IMR-90 (cell line): ENCODE data around the gene SRPRB. TPM values are rescaled to one million over a fixed set of nuclear protein-coding genes. Genes with fewer than 3 reads are reported as not detected.

Experiments
- ATAC-seq: fragments of 200-7000 bp; cut with Tn5 transposase; 2 replicates; pipeline ENCODE4 v1.9.1; 2020; ENCODE audit warnings: low read depth, mild to moderate bottlenecking, moderate library complexity
- BruUV-seq: library from RNA; stranded (reverse); fragments of 400-500 nt; replicated peaks from 2 replicates; lab custom pipeline; 2021; lab: Mats Ljungman, UMichigan
- CTCF ChIA-PET: fragments of 300-600 bp; formaldehyde crosslinking; extraction: SDS; loops from one replicate; lab custom pipeline; 2021; ENCODE audit warnings: antibody characterized with exemption; lab: Yijun Ruan, JAX
- POLR2A ChIA-PET: fragments of 300-600 bp; sonication (Branson Sonifier 250); formaldehyde crosslinking; loops from one replicate; lab custom pipeline; 2022; ENCODE audit warnings: antibody characterized with exemption; ENCODE audit not compliant: unreplicated experiment; lab: Charles Lee
- DNase-seq: peaks from one replicate; pipeline ENCODE4 v3.0.0; 2013
- H2AFZ ChIP-seq: replicated peaks from 2 replicates; pipeline ENCODE3; 2013; ENCODE audit warnings: low read length, mild to moderate bottlenecking; ENCODE audit not compliant: poor library complexity
- H2AK5ac ChIP-seq: 2 replicates; pipeline ENCODE4 v1.6.1; 2013; ENCODE audit warnings: low read depth, low read length, inconsistent platforms
- H2AK9ac ChIP-seq: replicated peaks from 2 replicates; pipeline ENCODE3; 2013; ENCODE audit warnings: mild to moderate bottlenecking, low read depth, low read length, moderate library complexity; ENCODE audit not compliant: poor library complexity
- H2BK120ac ChIP-seq: 2 replicates; pipeline ENCODE4 v1.6.1; 2013; ENCODE audit warnings: low read depth, low read length, inconsistent platforms
- H2BK15ac ChIP-seq: 3 replicates; pipeline ENCODE4 v1.6.1; 2013; ENCODE audit warnings: low read depth, low read length, inconsistent platforms
- H2BK20ac ChIP-seq: 2 replicates; pipeline ENCODE4 v1.6.1; 2013; ENCODE audit warnings: low read depth, mild to moderate bottlenecking, inconsistent platforms, low read length, moderate library complexity
- H2BK5ac ChIP-seq: 2 replicates; pipeline ENCODE4 v1.6.1; 2013; ENCODE audit warnings: mild to moderate bottlenecking, low read depth, low read length, inconsistent platforms; ENCODE audit not compliant: poor library complexity, severe bottlenecking
- H3K14ac ChIP-seq: replicated peaks from 2 replicates; pipeline ENCODE4 v1.6.1; 2013; ENCODE audit warnings: low read depth, low read length, inconsistent platforms
- H3K18ac ChIP-seq: 2 replicates; pipeline ENCODE4 v1.6.1; 2013; ENCODE audit warnings: low read depth, low read length, control low read depth
- H3K23ac ChIP-seq: 2 replicates; pipeline ENCODE4 v1.6.1; 2013; ENCODE audit warnings: low read depth, low read length, inconsistent platforms
- H3K27ac ChIP-seq: 2 replicates; pipeline ENCODE4 v1.5.1; 2013; ENCODE audit warnings: mild to moderate bottlenecking, control low read depth, low read length; ENCODE audit not compliant: insufficient read depth
- H3K27me3 ChIP-seq: 2 replicates; pipeline ENCODE4 v1.6.1; 2013; ENCODE audit warnings: low read length; ENCODE audit not compliant: control insufficient read depth, insufficient read depth
- H3K36me3 ChIP-seq: 2 replicates; pipeline ENCODE4 v1.6.1; 2013; ENCODE audit warnings: low read length, mixed read lengths; ENCODE audit not compliant: control insufficient read depth, insufficient read depth
- H3K4ac ChIP-seq: 2 replicates; pipeline ENCODE4 v1.6.1; 2013; ENCODE audit warnings: low read depth, low read length, inconsistent platforms
- H3K4me1 ChIP-seq: 2 replicates; pipeline ENCODE4 v1.6.1; 2013; ENCODE audit warnings: low read length, mixed read lengths; ENCODE audit not compliant: control insufficient read depth, insufficient read depth
- H3K4me2 ChIP-seq: 2 replicates; pipeline ENCODE4 v1.6.1; 2013; ENCODE audit warnings: low read depth, mild to moderate bottlenecking, control low read depth, low read length, moderate library complexity
- H3K4me3 ChIP-seq: 2 replicates; pipeline ENCODE4 v1.5.1; 2013; ENCODE audit warnings: low read depth, mild to moderate bottlenecking, control low read depth, low read length, moderate library complexity; ENCODE audit not compliant: insufficient read depth
- H3K56ac ChIP-seq: 2 replicates; pipeline ENCODE4 v1.6.1; 2013; ENCODE audit warnings: low read length, inconsistent platforms; ENCODE audit not compliant: insufficient read depth; ENCODE audit errors: extremely low read depth
- H3K79me1 ChIP-seq, 2 experiments: 2 replicates each; pipeline ENCODE4 v1.6.1; 2013; ENCODE audit warnings: low read length in 2 of 2, inconsistent platforms in 1 of 2, low read depth in 1 of 2
- H3K9ac ChIP-seq: 2 replicates; pipeline ENCODE4 v1.6.1; 2013; ENCODE audit warnings: low read depth, low read length, control low read depth
- H3K9me1 ChIP-seq: 2 replicates; pipeline ENCODE4 v1.6.1; 2013; ENCODE audit warnings: low read length, inconsistent platforms; ENCODE audit not compliant: insufficient read depth
- H3K9me3 ChIP-seq: 2 replicates; pipeline ENCODE4 v1.6.1; 2013; ENCODE audit warnings: low read length; ENCODE audit not compliant: control insufficient read depth, insufficient read depth
- H4K20me1 ChIP-seq: 2 replicates; pipeline ENCODE4 v1.6.1; 2013; ENCODE audit warnings: low read length, inconsistent platforms; ENCODE audit not compliant: insufficient read depth
- H4K5ac ChIP-seq: 2 replicates; pipeline ENCODE4 v1.6.1; 2013; ENCODE audit warnings: mild to moderate bottlenecking, low read depth, low read length, control low read depth
- H4K8ac ChIP-seq, 2 experiments: 2 replicates each; pipeline ENCODE4 v1.6.1; 2013; ENCODE audit warnings: low read depth in 2 of 2, low read length in 2 of 2, control low read depth in 1 of 2, inconsistent platforms in 1 of 2
- H4K91ac ChIP-seq: 2 replicates; pipeline ENCODE4 v1.6.1; 2013; ENCODE audit warnings: low read depth, low read length, inconsistent platforms; ENCODE audit not compliant: insufficient read depth
- BHLHE40 ChIP-seq: fragments of 150-350 bp; IDR thresholded peaks from 2 replicates; pipeline ENCODE4 v1.6.1; 2016; ENCODE audit warnings: mild to moderate bottlenecking, low read depth, low read length
- WGBS, 2 experiments: methylation state at CpG; one replicate each; pipeline versions ENCODE4 v1.1.5 to v1.1.7; 2013; ENCODE audit warnings: missing lambda C conversion rate in 2 of 2; ENCODE audit not compliant: insufficient read length in 1 of 2; ENCODE audit errors: extremely low coverage in 2 of 2; 5-methylcytosine and 5-hydroxymethylcytosine counted together
- dilution Hi-C: fragments of 300-500 bp; cut with HindIII; formaldehyde crosslinking; loops from one replicate; pipeline ENCODE4 v1.14.3; 2018; ENCODE audit warnings: low sequenced_read_pairs; ENCODE audit not compliant: unreplicated experiment
- in situ Hi-C: fragments of 300-500 bp; cut with MboI; formaldehyde crosslinking; loops from 3 replicates; pipeline ENCODE4 v1.14.3; 2019; ENCODE audit warnings: low sequenced_read_pairs, inconsistent platforms, mixed read lengths
- intact Hi-C: fragments of 100-400 bp; cut with micrococcal nuclease; formaldehyde crosslinking; loops from 2 replicates; pipeline ENCODE4 v1.10.0; 2022
- polyA plus RNA-seq, 3 experiments: library from polyadenylated mRNA; depleted of rRNA; stranded (reverse); fragments of >200 nt; gene quantifications; 2 replicates each; pipeline ENCODE4 v1.2.3, GENCODE V29; 2012; ENCODE audit warnings: low replicate concordance in 1 of 3
- total RNA-seq: library from RNA; depleted of rRNA; stranded (reverse); fragments of >200 nt; gene quantifications from 2 replicates; pipeline ENCODE4 v1.2.3, GENCODE V29; 2012
- TF ChIP-seq, protein P1 (sequence below): fragments of 150-350 bp; IDR thresholded peaks from 2 replicates; pipeline ENCODE4 v1.6.1; 2017; ENCODE audit warnings: mild to moderate bottlenecking, antibody characterized with exemption, low read length, low read depth

The SRPRB gene
- total and polyA plus RNA-seq, 2 of the 4 experiments (the other 2 are of a cell fraction) = 28.8 to 131 TPM

DNA sequence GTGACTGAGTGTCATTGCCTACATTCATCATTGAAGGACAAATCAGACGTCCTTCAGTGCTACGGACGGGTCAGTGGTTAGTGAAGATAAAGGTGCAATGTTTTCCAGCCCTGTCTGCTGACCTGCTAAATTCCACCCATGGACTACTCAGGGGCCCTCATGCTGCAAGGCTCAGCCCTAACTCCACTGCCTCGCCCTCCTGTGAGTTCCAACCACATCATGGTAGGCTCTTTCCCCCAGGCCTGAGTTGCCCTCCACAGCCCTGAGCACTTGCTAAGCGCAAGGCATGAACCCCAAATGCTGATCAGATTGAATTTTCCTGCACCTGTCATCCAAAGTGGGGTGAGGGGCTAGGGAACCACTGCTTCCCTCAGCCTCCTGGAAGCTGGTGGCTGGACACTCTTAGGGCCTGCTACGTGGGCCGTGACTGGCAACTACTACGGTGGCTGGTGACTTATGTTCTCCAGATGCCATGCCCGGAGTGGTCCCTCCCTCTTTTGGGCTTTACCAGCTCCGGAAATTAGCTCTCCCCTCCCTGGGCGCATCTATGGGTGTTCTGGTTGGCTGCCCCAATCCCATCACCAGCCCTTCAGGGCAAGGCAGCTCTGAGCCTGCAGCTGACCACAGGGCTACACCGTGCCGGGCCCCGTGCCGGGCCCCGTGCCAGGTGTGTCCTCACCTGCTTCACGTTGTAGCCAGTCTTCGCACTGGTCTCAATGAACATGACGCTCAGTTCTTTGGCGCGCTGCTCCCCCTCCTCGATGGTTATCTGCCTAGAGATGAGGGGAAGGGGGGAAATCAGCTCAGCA lies 32.1 kb downstream of the SRPRB start:
- no peak overlapping the region for H3K18ac ChIP-seq
- no peaks in the 10 kb centered on the region for H3K79me1 ChIP-seq
- H2AK5ac ChIP-seq = no peak overlapping the region
- ChIA-PET CTCF (no interaction called here), POLR2A (no interaction called here)
- no TSS peak for BruUV-seq
- H2AK9ac ChIP-seq = no peak overlapping the region
- no peaks in the 10 kb centered on the region; the same call in 1 of the 2 replicates for H4K20me1 ChIP-seq
- no peaks in the 10 kb centered on the region for H3K9me3 ChIP-seq
- no peak overlapping the region for H4K8ac ChIP-seq
- dilution Hi-C loops (no loop called here), intact Hi-C loops (no loop called here), in situ Hi-C loops (no loop called here)
- no peak overlapping the region for H3K27ac ChIP-seq
- H3K23ac ChIP-seq = no peak overlapping the region
- no peak overlapping the region for H3K4me3 ChIP-seq
- peaks cover 4% of the 10 kb centered on the region; the same call in 1 of the 2 replicates for H3K27me3 ChIP-seq
- H3K4me2 ChIP-seq = no peak overlapping the region
- 90% methylated on average over 7 of the region's 22 CpGs; no CpG with 5 or more reads in 1 of the 2 experiments for WGBS, 2 experiments
- no peak overlapping the region for H2BK20ac ChIP-seq
- H2BK5ac ChIP-seq = no peak overlapping the region
- no peak overlapping the region for H2BK15ac ChIP-seq
- H3K14ac ChIP-seq = no peak overlapping the region
- H4K91ac ChIP-seq = no peak overlapping the region
- no peak overlapping the region for H2BK120ac ChIP-seq
- no peak for DNase-seq
- H3K4me1 ChIP-seq = no peaks in the 10 kb centered on the region
- ATAC-seq = no peak
- no peak for TF ChIP-seq BHLHE40
- TF ChIP-seq, protein P1, sequence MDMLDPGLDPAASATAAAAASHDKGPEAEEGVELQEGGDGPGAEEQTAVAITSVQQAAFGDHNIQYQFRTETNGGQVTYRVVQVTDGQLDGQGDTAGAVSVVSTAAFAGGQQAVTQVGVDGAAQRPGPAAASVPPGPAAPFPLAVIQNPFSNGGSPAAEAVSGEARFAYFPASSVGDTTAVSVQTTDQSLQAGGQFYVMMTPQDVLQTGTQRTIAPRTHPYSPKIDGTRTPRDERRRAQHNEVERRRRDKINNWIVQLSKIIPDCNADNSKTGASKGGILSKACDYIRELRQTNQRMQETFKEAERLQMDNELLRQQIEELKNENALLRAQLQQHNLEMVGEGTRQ = no peak
- H3K56ac ChIP-seq = no peak overlapping the region
- no peaks in the 10 kb centered on the region for H3K9me1 ChIP-seq
- H2AFZ ChIP-seq = no peak overlapping the region
- no peak overlapping the region for H3K4ac ChIP-seq
- no peak overlapping the region for H3K9ac ChIP-seq
- no peak overlapping the region for H4K5ac ChIP-seq
- no peaks in the 10 kb centered on the region for H3K36me3 ChIP-seq
